Activated CD4-positive, alpha-beta T cell treated with anti-CD3 and anti-CD28 coated beads for 4 hours (primary cell): ENCODE results near the gene COL6A3.
A peak's percentile ranks its signal among the peaks of the same experiment; 100 is the strongest.

Experiments used
- DNase-seq, 2 donors: peaks; one replicate each; pipeline ENCODE4 v3.0.0-alpha.2; 2020

Gene COL6A3

DNA sequence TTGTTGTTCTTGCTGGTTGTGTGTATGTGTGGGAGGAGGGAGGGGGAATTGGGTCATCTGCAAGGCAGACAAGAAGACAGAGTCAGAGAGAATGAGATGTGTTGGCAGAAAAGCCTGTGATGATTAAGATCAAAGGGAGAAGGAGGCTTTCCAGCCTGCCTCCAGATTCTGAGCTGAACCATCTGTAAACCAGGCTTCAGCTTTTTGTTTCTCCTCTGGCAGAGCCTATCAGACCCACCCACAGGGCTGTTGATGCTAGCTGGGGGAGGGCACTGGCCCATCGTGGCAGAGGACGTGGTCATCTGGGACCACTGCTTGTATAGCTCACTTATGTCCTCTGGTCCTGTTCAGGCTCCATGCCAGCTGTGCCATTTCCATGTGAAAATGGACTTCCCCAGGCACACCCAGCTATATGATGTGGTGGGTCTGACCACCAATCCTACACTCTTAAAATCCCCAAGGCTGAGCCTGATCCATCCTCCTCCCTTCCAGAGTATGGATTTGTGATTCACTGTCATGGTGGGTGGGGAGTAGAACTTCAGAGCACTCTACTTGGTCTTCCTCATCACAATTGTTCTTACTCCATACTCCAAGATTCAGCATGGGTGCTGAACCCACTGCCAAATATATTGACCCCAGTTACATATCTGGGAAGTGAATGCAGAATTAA lies 27.8 kb upstream of the COL6A3 start:
- DNase-seq: peak; percentile 48 to 60

DNA sequence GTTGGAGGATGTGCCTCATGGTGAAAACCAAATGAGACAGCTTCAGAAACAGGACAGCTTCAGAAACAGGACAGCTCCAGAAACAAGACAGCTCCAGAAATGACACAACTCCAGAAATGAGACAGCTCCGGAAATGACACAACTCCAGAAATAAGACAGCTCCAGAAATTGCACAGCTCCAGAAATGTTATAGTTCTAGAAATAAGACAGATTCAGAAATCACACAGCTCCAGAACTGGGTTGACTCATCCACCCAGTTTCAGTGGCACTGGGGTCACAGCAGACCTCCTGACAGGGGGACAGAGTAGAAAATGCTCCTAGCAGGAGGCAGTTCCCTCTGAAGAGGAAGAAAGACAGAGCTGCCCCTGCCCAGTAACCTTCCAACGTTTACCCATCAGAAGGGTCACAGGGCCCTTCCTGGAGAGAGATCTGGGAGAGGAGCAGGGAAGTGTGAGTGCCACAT lies 26.9 kb upstream of the COL6A3 start:
- peak in 1 of 2 donors; percentile 23 for DNase-seq

GRCh38 chr2:237438080-237438940 lies 24.3 kb upstream of the COL6A3 start:
- no peak for DNase-seq

DNA sequence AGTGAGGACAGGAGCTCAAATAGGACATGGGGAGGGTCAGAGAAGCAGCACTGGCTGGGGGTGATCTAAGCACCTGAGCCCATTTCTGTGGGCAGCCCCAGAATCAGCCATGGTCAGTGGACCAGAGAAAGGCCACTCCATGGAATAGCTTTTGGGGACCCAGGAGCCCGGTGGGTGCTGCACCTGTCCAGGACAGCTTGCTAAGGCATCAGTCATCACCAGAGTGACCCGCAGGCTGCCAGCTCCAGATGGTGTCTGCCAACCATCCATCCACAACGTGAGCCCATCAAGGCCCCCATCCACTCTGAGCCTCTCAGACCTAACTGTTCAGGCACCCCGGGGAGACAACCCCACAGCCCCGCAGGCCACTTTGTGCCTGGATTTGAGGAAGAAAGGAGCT lies 23.6 kb upstream of the COL6A3 start:
- no peak for DNase-seq

DNA sequence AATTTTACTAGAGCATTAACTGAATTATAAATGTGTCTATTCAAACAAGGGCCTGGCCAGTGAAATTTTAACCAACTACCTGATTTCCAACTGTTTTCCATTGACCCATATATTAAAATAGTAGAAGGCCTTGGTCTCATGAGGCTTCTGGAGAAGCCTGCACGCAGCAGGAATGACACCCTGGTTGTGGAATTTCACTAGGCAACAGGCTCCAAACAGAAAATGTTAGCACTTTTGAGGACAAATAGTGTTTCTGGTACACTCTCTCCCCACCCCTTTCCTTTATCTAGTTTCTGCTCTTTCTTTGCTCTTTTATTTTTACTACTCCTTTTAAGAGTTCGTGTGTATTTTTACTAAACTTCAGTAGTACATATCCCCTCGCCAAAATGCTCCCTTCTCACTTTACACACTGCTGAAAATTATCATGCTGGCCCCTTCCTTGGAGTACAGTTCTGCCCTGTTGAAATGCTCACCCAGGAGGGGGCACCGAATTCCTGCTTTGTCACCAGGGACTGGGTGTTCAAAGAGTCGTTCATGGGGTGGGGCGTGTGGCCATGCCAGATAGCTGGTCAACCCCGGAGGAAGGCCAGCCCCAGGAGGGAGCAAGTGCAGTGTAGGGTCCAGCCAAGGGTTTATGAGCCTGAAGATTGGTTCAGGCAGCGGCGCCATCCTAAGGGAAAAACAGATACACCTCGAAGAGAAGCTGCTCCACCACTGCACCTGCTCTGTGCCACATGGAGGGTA lies 22.1 kb upstream of the COL6A3 start:
- no peak for DNase-seq

GRCh38 chr2:237434866-237435311 lies 20.9 kb upstream of the COL6A3 start:
- DNase-seq: peak; percentile 79 to 91

GRCh38 chr2:237433920-237434676 lies 20.1 kb upstream of the COL6A3 start:
- no peak for DNase-seq

DNA sequence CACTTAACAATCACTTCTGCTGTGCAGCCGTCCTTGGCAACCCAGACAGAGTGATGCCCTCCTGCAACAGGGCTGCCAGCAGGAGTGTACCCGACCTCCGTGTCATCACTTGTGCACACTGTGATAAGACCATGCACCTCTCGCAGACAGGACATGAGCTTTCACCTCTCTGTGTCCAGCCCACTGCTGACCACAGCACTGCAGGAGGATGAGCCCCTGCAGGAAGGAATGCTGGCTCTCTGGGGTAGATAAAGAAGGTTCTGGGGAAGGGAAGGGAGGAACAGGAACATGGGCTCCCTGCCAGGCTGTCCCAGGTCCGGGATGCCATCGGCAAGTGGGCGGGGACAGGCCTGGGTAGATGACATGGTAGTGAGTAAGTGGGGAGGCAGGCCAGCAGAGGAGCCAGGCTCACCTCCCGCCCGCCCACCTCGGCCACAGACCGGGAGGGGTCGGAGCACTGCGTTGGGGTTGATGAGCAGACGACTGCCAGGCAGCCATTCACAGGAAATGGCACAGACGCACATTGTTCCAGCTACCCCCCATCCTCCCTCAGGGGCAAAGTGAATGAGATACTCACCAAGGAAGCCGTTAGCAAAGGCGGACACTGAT lies 18.6 kb upstream of the COL6A3 start:
- peak; percentile 85 to 90 for DNase-seq

DNA sequence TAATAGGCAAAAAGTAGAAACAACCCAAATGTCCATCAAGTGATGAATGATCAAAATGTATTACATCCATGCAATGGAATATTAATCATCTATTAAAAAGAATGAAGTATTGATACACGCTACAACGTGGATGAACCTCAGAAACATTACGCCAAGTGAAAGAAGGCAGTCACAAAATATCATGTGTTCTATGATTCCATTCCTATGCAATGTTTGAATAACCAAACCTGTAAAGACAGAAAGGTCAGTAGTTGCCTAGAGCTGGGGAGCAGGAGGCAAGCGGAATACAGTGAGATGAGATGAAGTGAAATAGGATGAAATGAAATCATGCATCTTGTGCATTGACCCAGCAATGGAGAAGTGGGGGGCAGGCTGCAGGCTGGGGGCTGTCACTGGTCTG lies 17.9 kb upstream of the COL6A3 start:
- no peak for DNase-seq

DNA sequence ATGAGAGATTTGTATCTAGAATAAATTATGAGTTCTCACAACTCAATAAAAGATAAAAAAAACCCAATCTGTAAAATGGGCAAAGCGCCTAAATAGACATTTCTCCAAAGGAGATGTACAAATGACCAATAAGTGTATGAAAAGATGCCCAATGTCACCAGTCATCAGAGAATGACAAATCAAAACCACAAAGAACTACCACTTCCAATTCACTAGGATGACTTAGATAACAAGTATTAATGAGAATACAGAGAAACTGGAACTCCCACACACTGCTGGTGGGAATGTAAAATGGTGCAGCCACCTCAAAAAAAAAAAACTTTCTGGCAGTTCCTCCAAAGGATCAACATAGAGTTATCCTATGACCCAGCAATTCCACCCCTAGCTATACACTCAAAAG lies 17.4 kb upstream of the COL6A3 start:
- DNase-seq: no peak

DNA sequence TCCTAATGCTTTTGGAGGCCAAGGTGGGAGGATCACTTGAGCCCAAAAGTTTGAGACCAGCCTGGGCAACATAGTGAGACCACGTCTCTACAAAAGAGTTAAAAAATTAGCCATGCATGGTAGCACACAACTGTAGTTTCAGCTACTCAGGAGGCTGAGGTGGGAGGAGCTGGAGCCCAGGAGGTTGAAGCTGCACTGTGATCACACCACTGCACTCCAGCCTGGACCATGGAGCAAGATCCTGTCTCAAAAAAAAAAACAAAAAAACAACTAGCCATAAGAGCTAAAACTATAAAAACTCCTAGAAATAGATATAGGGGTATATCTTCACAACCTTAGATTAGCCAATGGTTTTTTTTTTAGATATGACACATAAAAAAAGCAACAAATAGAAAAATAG lies 16.9 kb upstream of the COL6A3 start:
- no peak for DNase-seq

DNA sequence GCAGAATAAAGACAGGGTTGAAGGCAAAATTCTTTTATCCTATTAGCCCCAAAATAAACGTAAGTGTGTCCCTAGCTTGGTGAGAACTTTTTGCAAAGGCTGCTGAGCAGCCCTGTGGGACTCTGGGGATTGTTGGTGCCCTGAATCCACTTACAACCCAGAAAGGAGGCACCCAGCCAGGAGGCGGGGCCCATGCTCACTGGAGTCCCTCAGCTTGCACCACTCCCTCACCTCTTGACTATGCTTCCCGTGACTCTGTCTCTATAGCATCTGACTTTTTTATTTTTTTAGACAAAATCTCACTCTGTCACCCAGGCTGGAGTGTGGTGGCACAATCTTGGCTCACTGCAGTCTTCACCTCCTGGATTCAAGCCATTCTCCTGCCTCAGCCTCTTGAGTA lies 15.8 kb upstream of the COL6A3 start:
- DNase-seq: no peak

DNA sequence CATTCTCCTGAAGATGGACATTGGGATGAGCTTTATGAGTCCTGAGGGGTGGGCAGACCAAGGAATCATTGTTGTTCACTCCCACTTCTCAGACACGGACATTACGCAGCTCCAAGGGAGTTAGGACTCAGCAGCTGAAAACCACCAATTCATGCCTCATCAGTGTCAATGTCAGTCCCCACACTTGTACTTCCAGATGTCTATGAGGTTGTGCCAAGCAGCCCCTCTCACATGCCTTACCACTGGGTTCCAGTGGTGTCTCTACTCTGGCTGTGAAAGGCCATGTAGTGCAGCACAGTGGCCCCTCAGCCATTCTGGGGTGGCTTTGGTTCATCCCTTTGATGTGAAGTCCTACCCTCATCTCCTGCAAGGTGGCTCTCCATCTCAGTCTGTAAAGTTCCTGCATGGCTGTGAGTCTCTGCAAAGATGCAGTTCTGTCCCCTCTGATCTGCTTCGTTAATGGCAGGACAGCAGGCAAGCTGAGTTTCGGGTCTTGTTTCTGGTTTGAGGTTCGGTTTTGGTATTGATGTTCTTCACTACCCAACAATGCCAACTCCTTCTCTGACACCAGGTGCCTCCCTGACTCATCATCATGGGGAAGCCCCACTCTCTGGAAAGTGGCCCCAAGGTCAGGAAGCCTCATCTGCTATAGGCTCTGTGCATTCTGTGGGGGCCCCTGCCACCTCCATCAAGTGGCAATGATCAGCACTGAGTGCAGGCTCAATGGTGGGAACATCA lies 14.0 kb upstream of the COL6A3 start:
- DNase-seq: peak; percentile 67 to 78

GRCh38 chr2:237426517-237426916 lies 12.6 kb upstream of the COL6A3 start:
- DNase-seq: no peak

DNA sequence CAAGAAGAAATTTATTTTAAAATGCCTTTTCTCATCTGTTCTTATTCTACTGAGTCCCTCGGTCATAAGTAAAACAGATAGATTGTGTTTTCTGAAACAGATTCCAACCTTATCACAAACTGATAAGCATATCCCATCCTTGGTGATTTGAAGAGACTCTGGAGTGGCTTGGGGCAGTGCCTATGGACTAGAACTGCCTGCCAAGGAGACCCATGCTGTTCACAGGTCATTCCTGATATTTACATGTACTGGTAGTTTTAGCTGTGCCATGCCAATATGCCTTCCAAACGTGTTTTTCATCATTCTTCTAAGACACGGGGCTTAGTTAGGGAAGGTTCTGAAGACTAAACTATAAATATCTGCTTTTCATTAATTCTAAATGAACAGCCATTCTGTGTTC lies 11.4 kb upstream of the COL6A3 start:
- DNase-seq: no peak

DNA sequence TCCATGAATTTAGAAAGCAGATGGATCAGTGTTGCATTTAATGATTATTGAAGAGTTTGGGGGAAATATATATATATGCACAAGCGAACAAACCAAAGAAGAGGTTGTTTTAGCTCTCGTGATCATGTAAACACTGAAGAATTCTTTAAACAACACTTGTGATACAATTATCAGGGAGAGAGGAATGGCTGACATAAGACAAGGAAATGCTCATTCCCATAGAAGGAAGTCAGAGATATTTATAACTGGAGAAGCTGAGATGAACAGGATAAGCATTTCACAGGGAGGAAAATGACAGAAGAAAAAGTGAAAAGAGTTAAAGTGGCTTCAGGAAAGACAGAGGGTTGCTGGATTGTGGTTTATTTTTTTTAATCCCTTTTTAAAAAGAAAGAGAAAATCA lies 10.6 kb upstream of the COL6A3 start:
- no peak for DNase-seq

GRCh38 chr2:237423891-237424290 lies 9.9 kb upstream of the COL6A3 start:
- DNase-seq: no peak

GRCh38 chr2:237422309-237422708 lies 8.3 kb upstream of the COL6A3 start:
- no peak for DNase-seq

GRCh38 chr2:237421542-237422116 lies 7.7 kb upstream of the COL6A3 start:
- peak; percentile 81 to 82 for DNase-seq

GRCh38 chr2:237418300-237418699 lies 4.3 kb upstream of the COL6A3 start:
- no peak for DNase-seq
